Measurements from ENCODE around the gene RDX.

Gene RDX

GRCh38 chr11:110169738-110170137 is 126.7 kb downstream of the RDX start:
- H3K27me3 ChIP-seq (replicated peaks; ENCODE audit: insufficient read depth, low read length): no peaks in the 10 kb centered on the region
- no peaks in the 10 kb centered on the region for H3F3A ChIP-seq (ENCODE audit: insufficient read depth, low read length)
- no peak overlapping the region for H3K27ac ChIP-seq (ENCODE audit: low read length)
- no peaks in the 10 kb centered on the region for H3K79me2 ChIP-seq (ENCODE audit: low read length)
- H3K9ac ChIP-seq (ENCODE audit: low read length): no peak overlapping the region
- H3K4me3 ChIP-seq (ENCODE audit: low read length): no peak overlapping the region
- no peak for TF ChIP-seq EZH2phosphoT487 (IDR thresholded peaks at IDR 0.05; ENCODE audit: low read length)
- no peak for TF ChIP-seq EZH2 (optimal IDR thresholded peaks at IDR 0.05; ENCODE audit: low read depth, low read length)
- no peak for TF ChIP-seq CTCF (IDR thresholded peaks at IDR 0.05; ENCODE audit: low read length)
- no peak overlapping the region for H3K4me2 ChIP-seq (ENCODE audit: low read depth, low read length)
- H3K36me3 ChIP-seq (replicated peaks; ENCODE audit: insufficient read depth, low read length): no peaks in the 10 kb centered on the region
- H3K9me3 ChIP-seq (replicated peaks; ENCODE audit: insufficient read depth, low read length): no peaks in the 10 kb centered on the region
- no peaks in the 10 kb centered on the region for H4K20me1 ChIP-seq (ENCODE audit: insufficient read depth, low read length)
- H2AFZ ChIP-seq (ENCODE audit: low read length): no peak overlapping the region
- no peaks in the 10 kb centered on the region for H3K9me2 ChIP-seq (replicated peaks; ENCODE audit: insufficient read depth, low read length)
- H3K4me1 ChIP-seq (ENCODE audit: low read length): no peaks in the 10 kb centered on the region
- no peak for DNase-seq

GRCh38 chr11:110168033-110168803 is 128.2 kb downstream of the RDX start:
- no peak for DNase-seq
- H3K4me2 ChIP-seq (ENCODE audit: low read depth, low read length): no peak overlapping the region
- no peaks in the 10 kb centered on the region for H3K27me3 ChIP-seq (replicated peaks; ENCODE audit: insufficient read depth, low read length)
- H3K9ac ChIP-seq (ENCODE audit: low read length): no peak overlapping the region
- no peaks in the 10 kb centered on the region for H3F3A ChIP-seq (ENCODE audit: insufficient read depth, low read length)
- H3K4me1 ChIP-seq (ENCODE audit: low read length): no peaks in the 10 kb centered on the region
- H3K4me3 ChIP-seq (ENCODE audit: low read length): no peak overlapping the region
- H3K79me2 ChIP-seq (ENCODE audit: low read length): no peaks in the 10 kb centered on the region
- H3K9me3 ChIP-seq (replicated peaks; ENCODE audit: insufficient read depth, low read length): no peaks in the 10 kb centered on the region
- no peak for TF ChIP-seq CTCF (IDR thresholded peaks at IDR 0.05; ENCODE audit: low read length)
- no peak for TF ChIP-seq EZH2phosphoT487 (IDR thresholded peaks at IDR 0.05; ENCODE audit: low read length)
- TF ChIP-seq EZH2 (optimal IDR thresholded peaks at IDR 0.05; ENCODE audit: low read depth, low read length): no peak
- no peaks in the 10 kb centered on the region for H3K9me2 ChIP-seq (replicated peaks; ENCODE audit: insufficient read depth, low read length)
- no peak overlapping the region for H3K27ac ChIP-seq (ENCODE audit: low read length)
- no peak overlapping the region for H2AFZ ChIP-seq (ENCODE audit: low read length)
- no peaks in the 10 kb centered on the region for H3K36me3 ChIP-seq (replicated peaks; ENCODE audit: insufficient read depth, low read length)
- H4K20me1 ChIP-seq (ENCODE audit: insufficient read depth, low read length): no peaks in the 10 kb centered on the region

GRCh38 chr11:110165039-110165925 is 131.1 kb downstream of the RDX start:
- no peak for DNase-seq
- no peaks in the 10 kb centered on the region for H3K9me2 ChIP-seq (replicated peaks; ENCODE audit: insufficient read depth, low read length)
- no peak overlapping the region for H3K9ac ChIP-seq (ENCODE audit: low read length)
- no peaks in the 10 kb centered on the region for H3K36me3 ChIP-seq (replicated peaks; ENCODE audit: insufficient read depth, low read length)
- no peaks in the 10 kb centered on the region for H3K79me2 ChIP-seq (ENCODE audit: low read length)
- no peaks in the 10 kb centered on the region for H3K4me1 ChIP-seq (ENCODE audit: low read length)
- TF ChIP-seq CTCF (IDR thresholded peaks at IDR 0.05; ENCODE audit: low read length) (no peak), EZH2 (optimal IDR thresholded peaks at IDR 0.05; ENCODE audit: low read depth, low read length) (no peak), EZH2phosphoT487 (IDR thresholded peaks at IDR 0.05; ENCODE audit: low read length) (no peak)
- no peaks in the 10 kb centered on the region for H3K27me3 ChIP-seq (replicated peaks; ENCODE audit: insufficient read depth, low read length)
- H3K27ac ChIP-seq (ENCODE audit: low read length): no peak overlapping the region
- H3K4me2 ChIP-seq (ENCODE audit: low read depth, low read length): no peak overlapping the region
- H2AFZ ChIP-seq (ENCODE audit: low read length): no peak overlapping the region
- H3K9me3 ChIP-seq (replicated peaks; ENCODE audit: insufficient read depth, low read length): no peaks in the 10 kb centered on the region
- no peaks in the 10 kb centered on the region; the same call in 1 of the 2 replicates for H3F3A ChIP-seq (ENCODE audit: insufficient read depth, low read length)
- no peaks in the 10 kb centered on the region for H4K20me1 ChIP-seq (ENCODE audit: insufficient read depth, low read length)
- H3K4me3 ChIP-seq (ENCODE audit: low read length): no peak overlapping the region
